Esophagus muscularis mucosa (tissue), 3 donors: ENCODE data around the gene TMA7.

ENCODE experiments used
- CTCF ChIP-seq, 3 experiments: fragments of 200-600 bp in 2 of 3; fragments of 450-650 bp in 1 of 3; sonication (generic) in 2 of 3; IDR thresholded peaks; one replicate each; pipeline ENCODE4 v1.5.1; 2017 to 2019; ENCODE audit warnings: antibody characterized with exemption in 3 of 3, mild to moderate bottlenecking in 2 of 3, moderate library complexity in 1 of 3
- POLR2A ChIP-seq: fragments of 450-650 bp; IDR thresholded peaks from one replicate; pipeline ENCODE4 v1.6.1; 2017; ENCODE audit warnings: antibody characterized with exemption, moderate library complexity, mild to moderate bottlenecking, low read depth

GRCh38 chr3:48465237-48465530 lies 25.1 kb downstream of the TMA7 start:
- TF ChIP-seq POLR2A: no peak
- no peak for TF ChIP-seq CTCF (IDR thresholded peaks at IDR 0.05)
